Large intestine (tissue), 3 donors: ENCODE measurements around the gene QRICH2. TPM values are rescaled to one million over a fixed set of nuclear protein-coding genes. Genes with fewer than 3 reads are reported as not detected.
"Not testable (repeated sequence)": the region's sequence is repeated elsewhere in the genome, so short reads cannot be mapped to it uniquely, and the experiment has no call there.

Source experiments
- DNase-seq, 2 donors: peaks; one replicate each; pipeline versions ENCODE4 v3.0.0 to v3.0.0-alpha.2; 2013
- H3K27ac ChIP-seq: one replicate; pipeline ENCODE4 v1.5.1; 2013; ENCODE audit warnings: low read length
- H3K27me3 ChIP-seq: 2 replicates; pipeline ENCODE4 v1.6.1; 2013; ENCODE audit warnings: low read length; ENCODE audit not compliant: control insufficient read depth, insufficient read depth
- H3K36me3 ChIP-seq: 2 replicates; pipeline ENCODE4 v1.6.1; 2013; ENCODE audit warnings: low read length; ENCODE audit not compliant: control insufficient read depth, insufficient read depth
- H3K4me1 ChIP-seq: one replicate; pipeline ENCODE4 v1.6.1; 2013; ENCODE audit warnings: low read length; ENCODE audit not compliant: control insufficient read depth, insufficient read depth
- H3K4me3 ChIP-seq: one replicate; pipeline ENCODE4 v1.5.1; 2013; ENCODE audit warnings: low read length
- H3K9me3 ChIP-seq: one replicate; pipeline ENCODE4 v1.6.1; 2013; ENCODE audit warnings: mild to moderate bottlenecking, low read depth, low read length, moderate library complexity; ENCODE audit not compliant: control insufficient read depth
- WGBS: methylation state at CpG from one replicate; pipeline ENCODE4 v1.1.5; 2013; ENCODE audit warnings: low lambda C conversion rate; ENCODE audit not compliant: insufficient coverage; 5-methylcytosine and 5-hydroxymethylcytosine counted together
- polyA plus RNA-seq: library from polyadenylated mRNA; unstranded; fragments of 120-200 nt; gene quantifications from one replicate; pipeline ENCODE4 v1.2.1, GENCODE V29; 2013

Gene QRICH2
- polyA plus RNA-seq, 1 donor: 3.1 TPM

DNA sequence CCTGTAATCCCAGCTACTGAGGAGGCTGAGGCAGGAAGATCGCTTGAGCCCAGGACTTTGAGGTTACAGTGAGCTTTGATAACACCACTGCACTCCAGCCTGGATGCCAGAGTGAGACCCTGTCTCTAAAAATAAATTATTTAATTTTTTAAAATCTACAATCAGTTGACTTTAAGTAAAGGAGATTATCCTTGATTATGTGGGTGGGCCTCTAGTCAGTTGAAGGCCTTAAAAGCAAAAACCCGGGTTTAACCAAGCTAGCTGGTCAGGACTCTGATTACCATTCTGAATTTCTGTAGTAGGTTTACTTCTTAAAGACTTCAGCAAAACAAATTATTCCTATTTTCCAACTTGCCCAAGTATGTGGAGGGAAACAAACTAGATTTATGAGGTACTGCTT lies 72.2 kb downstream of the QRICH2 start:
- peaks cover 13% of the 10 kb centered on the region for H3K4me1 ChIP-seq
- no peaks in the 10 kb centered on the region for H3K36me3 ChIP-seq

DNA sequence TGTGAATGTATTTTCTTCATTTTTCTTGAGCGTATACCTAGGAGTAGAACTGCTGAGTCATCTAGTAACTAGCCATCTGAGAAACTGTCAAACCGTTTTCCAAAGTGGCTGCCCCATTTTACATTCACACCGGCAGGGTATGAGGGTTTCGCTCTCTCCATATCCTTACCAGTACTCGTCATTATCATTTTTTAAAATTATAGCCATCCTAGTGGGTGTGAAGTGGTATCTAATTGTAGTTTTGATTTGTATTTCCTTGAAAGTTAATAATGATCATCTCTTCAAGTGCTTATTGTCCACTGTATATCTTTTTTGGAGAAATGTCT lies 73.8 kb downstream of the QRICH2 start:
- no peak for DNase-seq
- H3K4me1 ChIP-seq: peaks cover 11% of the 10 kb centered on the region
- 100% methylated on average over 1 of the region's 5 CpGs for WGBS
- H3K4me3 ChIP-seq: no peak overlapping the region
- H3K27ac ChIP-seq: no peak overlapping the region
- no peaks in the 10 kb centered on the region for H3K27me3 ChIP-seq
- H3K9me3 ChIP-seq: no peaks in the 10 kb centered on the region
- H3K36me3 ChIP-seq: no peaks in the 10 kb centered on the region

More for the DNA sequence above, 72.2 kb downstream of the QRICH2 start:
- peaks cover 3% of the 10 kb centered on the region for H3K27me3 ChIP-seq
- H3K27ac ChIP-seq: no peak overlapping the region
- H3K9me3 ChIP-seq: no peaks in the 10 kb centered on the region
- no peak overlapping the region for H3K4me3 ChIP-seq
- DNase-seq: no peak
- no CpG with 5 or more reads among the region's 2 CpGs for WGBS

DNA sequence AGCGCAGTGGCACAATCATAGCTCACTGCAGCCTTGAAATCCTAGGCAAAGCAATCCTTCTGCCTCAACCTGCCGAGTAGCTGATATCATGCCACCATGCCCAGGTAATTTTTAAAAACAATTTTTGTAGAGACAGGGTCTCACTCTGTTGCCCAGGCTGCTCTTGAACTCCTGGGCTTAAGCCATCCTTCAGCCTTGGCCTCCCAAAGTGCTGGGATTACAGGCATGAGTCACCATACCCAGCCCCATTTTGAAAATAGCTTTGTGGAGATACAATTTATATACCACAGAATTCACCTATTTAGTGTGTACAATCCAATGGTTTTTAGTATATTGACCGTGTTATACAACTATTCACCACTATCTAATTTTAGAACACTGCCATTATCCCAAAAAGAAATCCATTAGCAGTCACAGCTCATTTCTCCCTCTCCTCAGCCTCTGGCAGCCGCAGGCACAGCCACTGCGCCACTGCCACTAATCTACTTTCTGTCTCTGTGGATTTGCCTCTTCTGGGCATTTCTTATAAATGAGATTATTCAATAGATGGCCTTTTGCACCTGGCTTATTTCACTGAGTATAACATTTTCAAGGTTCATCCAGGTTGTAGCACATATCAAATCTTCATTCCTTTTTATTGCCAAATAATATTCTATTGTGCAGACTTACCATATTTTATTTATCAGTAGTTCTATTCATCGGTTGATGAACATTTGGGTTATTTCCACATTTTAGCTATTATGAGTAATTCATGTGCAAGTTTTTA lies 74.3 kb downstream of the QRICH2 start:
- Histone ChIP-seq H3K4me3 (no peak overlapping the region), H3K36me3 (no peaks in the 10 kb centered on the region), H3K27ac (no peak overlapping the region), H3K27me3 (no peaks in the 10 kb centered on the region), H3K9me3 (no peaks in the 10 kb centered on the region), H3K4me1 (peaks cover 5% of the 10 kb centered on the region)
- WGBS: 93% methylated on average over 2 of the region's 6 CpGs
- no peak for DNase-seq

DNA sequence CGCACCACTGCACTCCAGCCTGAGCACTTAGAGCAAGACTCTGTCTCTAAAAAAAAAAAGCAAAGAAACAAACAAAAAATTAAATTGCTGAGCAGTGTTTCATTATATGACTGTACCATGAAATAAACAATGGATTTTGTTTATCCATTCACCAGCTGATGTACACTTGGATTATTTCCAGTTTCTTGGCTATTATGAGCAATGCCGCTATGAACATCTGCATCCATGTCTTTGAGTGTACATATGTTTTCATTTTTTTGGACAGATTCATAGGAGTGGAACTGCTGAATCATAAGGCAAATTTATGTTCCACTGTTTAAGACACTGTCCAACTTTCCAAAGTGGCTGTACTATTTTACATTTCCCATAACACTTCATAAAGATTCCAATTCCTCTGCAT lies 75.7 kb downstream of the QRICH2 start:
- H3K4me3 ChIP-seq: no peak overlapping the region
- no peaks in the 10 kb centered on the region for H3K36me3 ChIP-seq
- DNase-seq: no peak
- H3K9me3 ChIP-seq: no peaks in the 10 kb centered on the region
- H3K27me3 ChIP-seq: no peaks in the 10 kb centered on the region
- H3K27ac ChIP-seq: no peak overlapping the region
- no CpG with 5 or more reads among the region's 2 CpGs for WGBS
- no peaks in the 10 kb centered on the region for H3K4me1 ChIP-seq

DNA sequence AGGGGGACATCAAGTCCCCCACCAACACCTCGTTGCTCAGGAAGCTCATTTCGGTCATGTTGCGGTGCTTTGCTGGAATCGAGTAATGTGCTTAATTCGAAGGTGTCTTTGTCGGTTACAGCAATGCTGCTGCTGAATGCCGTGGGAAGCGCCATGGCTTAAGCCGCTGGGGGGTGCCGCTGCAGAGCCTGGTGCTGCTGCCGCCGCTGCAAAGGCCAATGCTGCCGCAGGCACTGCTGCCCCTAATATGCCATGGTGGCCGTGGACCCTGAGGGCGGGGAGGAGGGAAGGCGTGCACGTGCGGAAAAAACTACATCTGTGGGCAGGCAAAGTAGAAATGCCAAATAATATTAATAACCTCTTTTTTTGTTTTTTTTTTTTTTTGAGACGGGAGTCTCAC lies 81.3 kb downstream of the QRICH2 start:
- H3K27ac ChIP-seq, H3K9me3 ChIP-seq, H3K36me3 ChIP-seq, DNase-seq, H3K4me3 ChIP-seq, H3K4me1 ChIP-seq, H3K27me3 ChIP-seq: not testable (repeated sequence)
- WGBS: no CpG with 5 or more reads among the region's 19 CpGs

DNA sequence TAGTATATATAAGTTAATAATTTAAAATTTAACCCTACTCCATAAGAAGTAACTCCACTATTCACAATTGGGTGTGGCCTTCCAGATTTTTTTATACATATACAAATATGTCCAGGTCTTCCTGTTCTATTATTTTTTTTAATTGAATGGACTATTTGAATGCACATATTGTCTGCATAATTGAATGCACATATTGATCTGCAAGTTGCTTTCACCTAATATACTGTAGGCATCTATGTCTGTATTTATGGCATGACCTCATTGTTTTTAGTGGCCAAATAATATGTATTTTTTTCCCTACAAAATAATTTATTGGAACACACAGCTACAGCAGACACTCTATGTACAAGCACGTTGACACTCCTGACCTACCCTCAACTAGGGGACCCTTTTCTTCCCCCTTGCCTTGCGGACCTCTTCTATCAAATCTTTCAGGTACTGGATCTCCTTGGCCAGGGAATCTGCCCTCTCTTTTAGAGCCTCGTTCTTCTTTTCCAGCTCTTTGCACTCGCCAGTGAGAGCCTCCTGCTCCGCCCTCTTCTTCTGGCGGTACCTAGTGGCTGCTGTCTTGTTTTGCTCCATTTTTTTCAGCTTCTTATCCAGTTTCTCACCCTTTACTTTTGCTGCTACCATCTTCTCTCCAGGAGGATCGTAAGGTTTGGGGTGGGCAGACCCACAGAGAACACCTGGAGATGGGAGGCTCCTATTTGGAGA lies 82.5 kb downstream of the QRICH2 start:
- no CpG with 5 or more reads among the region's 7 CpGs for WGBS
- not testable (repeated sequence) for DNase-seq, H3K9me3 ChIP-seq

More for the DNA sequence above, 82.5 kb downstream of the QRICH2 start:
- not testable (repeated sequence) for H3K36me3 ChIP-seq, H3K4me3 ChIP-seq, H3K27me3 ChIP-seq, H3K27ac ChIP-seq, H3K4me1 ChIP-seq

Other genes with a start within 250 kb of the QRICH2 start
- gene SRP68, start 235.8 kb downstream of the QRICH2 start, polyA plus RNA-seq: 65.2 TPM
- 0.93 TPM for gene GALR2, start 233.5 kb downstream of the QRICH2 start, polyA plus RNA-seq
- 23.7 TPM for gene ZACN, start 229.1 kb downstream of the QRICH2 start, polyA plus RNA-seq
- 97.8 TPM for gene EXOC7, start 204.5 kb downstream of the QRICH2 start, polyA plus RNA-seq
- gene FOXJ1, start 167.0 kb downstream of the QRICH2 start, polyA plus RNA-seq: 1.2 TPM
- 19.2 TPM for gene RNF157, start 67.8 kb downstream of the QRICH2 start, polyA plus RNA-seq
- gene UBALD2, start 42.9 kb downstream of the QRICH2 start, polyA plus RNA-seq: 68.4 TPM
- 54.8 TPM for gene PRPSAP1, start 45.6 kb upstream of the QRICH2 start, polyA plus RNA-seq
- 3.1 TPM for gene SPHK1, start 76.3 kb upstream of the QRICH2 start, polyA plus RNA-seq
- gene UBE2O, start 144.9 kb upstream of the QRICH2 start, polyA plus RNA-seq: 21.0 TPM
- 0.13 TPM for gene AANAT, start 159.3 kb upstream of the QRICH2 start, polyA plus RNA-seq
- gene RHBDF2, start 193.1 kb upstream of the QRICH2 start, polyA plus RNA-seq: 35.2 TPM
- gene CYGB, start 229.4 kb upstream of the QRICH2 start, polyA plus RNA-seq: 14.1 TPM
- 4.7 TPM for gene PRCD, start 231.8 kb upstream of the QRICH2 start, polyA plus RNA-seq